Activated naive CD8-positive, alpha-beta T cell treated with anti-CD3 and anti-CD28 coated beads, Interleukin-2, amount 10 ng/mL, durations not matched to agents 7 days and 5 days (primary cell): ENCODE results near the gene AGER. TPM values are rescaled to one million over a fixed set of nuclear protein-coding genes. Genes with fewer than 3 reads are reported as not detected.
"Not testable (repeated sequence)": the region's sequence is repeated elsewhere in the genome, so short reads cannot be mapped to it uniquely, and the experiment has no call there.

Experiments
- ATAC-seq: fragments of 150-1000 bp; cut with Tn5 transposase; one replicate; pipeline ENCODE4 v1.10.0; 2021; ENCODE audit warnings: low read depth, moderate library complexity
- POLR2A ChIA-PET: fragments of 350-600 bp; sonication (Branson Sonifier 250); formaldehyde crosslinking; loops from one replicate; lab custom pipeline; 2021; ENCODE audit warnings: antibody characterized with exemption; lab: Charles Lee
- DNase-seq: peaks from one replicate; pipeline ENCODE4 v3.0.0; 2021
- H3K27ac Mint-ChIP-seq: one replicate; pipeline ENCODE4 v1.8.0; 2022; ENCODE audit warnings: mild to moderate bottlenecking, mixed read lengths
- H3K27me3 Mint-ChIP-seq: one replicate; pipeline ENCODE4 v1.8.0; 2022; ENCODE audit warnings: mild to moderate bottlenecking, moderate library complexity, mixed read lengths
- H3K36me3 Mint-ChIP-seq: one replicate; pipeline ENCODE4 v1.8.0; 2021; ENCODE audit warnings: mild to moderate bottlenecking, mixed read lengths
- H3K4me1 Mint-ChIP-seq: one replicate; pipeline ENCODE4 v1.8.0; 2021; ENCODE audit warnings: mixed read lengths
- H3K4me3 Mint-ChIP-seq: one replicate; pipeline ENCODE4 v1.8.0; 2022; ENCODE audit warnings: mild to moderate bottlenecking, moderate library complexity, mixed read lengths
- H3K9me3 Mint-ChIP-seq: one replicate; pipeline ENCODE4 v1.8.0; 2021; ENCODE audit warnings: mixed read lengths
- total RNA-seq, 2 experiments: library from RNA; stranded (reverse); gene quantifications; one replicate each; pipeline ENCODE4 v1.2.3, GENCODE V29; 2021

Gene AGER
- total RNA-seq, 2 experiments from 2014 or later, result 47.4 to 52.3 TPM

DNA sequence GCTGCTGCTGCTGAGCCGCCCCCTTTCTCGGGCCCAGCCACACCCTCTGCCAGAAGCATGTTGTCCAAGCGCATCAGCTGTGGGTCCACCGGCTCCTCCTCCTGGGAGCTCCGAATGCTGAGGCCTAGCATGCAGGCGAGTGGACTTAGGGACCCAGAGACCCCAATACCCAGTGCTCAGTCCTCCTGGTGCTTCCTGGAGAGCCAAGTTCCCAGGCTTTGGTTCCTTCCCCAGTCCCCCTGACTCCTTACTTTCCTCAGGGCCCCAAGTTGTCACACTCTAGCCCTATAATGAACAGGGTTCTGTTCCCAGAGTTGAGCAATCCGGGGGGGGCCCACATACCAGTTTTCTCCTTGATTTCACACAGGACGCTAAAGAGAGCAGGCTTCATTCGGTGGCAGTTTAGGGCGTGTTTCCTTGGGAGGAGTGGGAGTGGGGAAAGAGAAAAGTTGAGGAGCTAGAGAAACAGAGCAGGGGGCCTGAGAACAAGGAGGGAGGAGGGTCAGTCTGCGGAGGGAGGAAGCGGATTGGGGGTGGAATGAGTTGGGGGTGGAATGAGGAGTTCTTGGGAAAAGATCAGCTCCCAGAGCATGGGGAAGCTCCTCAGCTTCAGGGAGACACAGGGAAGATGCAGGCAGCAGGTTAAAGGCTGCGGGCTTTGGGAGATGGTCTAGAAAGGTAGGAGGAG, 4.5 kb upstream of the AGER start:
- POLR2A ChIA-PET, result interaction anchor here (0.8 to 5.7 kb wide), 2 partner anchors 8 to 9 kb away, joined by 3 to 61 read pairs; no protein-coding TSS in a partner anchor
- H3K27ac Mint-ChIP-seq, result peak overlapping the region; percentile 97
- no peaks in the 10 kb centered on the region for H3K27me3 Mint-ChIP-seq
- H3K4me3 Mint-ChIP-seq, result peak overlapping the region; percentile 98
- DNase-seq (no peak), ATAC-seq (no peak)
- peaks cover 31% of the 10 kb centered on the region for H3K4me1 Mint-ChIP-seq
- H3K36me3 Mint-ChIP-seq, result peaks cover 50% of the 10 kb centered on the region
- H3K9me3 Mint-ChIP-seq, result no peaks in the 10 kb centered on the region

- peak overlapping the region; percentile 98 for H3K4me3 Mint-ChIP-seq
- H3K9me3 Mint-ChIP-seq, DNase-seq, H3K27me3 Mint-ChIP-seq, ATAC-seq: not testable (repeated sequence)
- POLR2A ChIA-PET, result interaction anchor here (1.3 to 5.7 kb wide), 2 partner anchors 7 to 9 kb away, joined by 3 to 61 read pairs; partner anchors contain the start of gene RNF5
- peaks cover 29% of the 10 kb centered on the region for H3K4me1 Mint-ChIP-seq
- peaks cover 50% of the 10 kb centered on the region for H3K36me3 Mint-ChIP-seq
- H3K27ac Mint-ChIP-seq, result peak overlapping the region; percentile 83
These were observed 3.8 kb upstream of the AGER start for GRCh38 chr6:32187725-32188380.

DNA sequence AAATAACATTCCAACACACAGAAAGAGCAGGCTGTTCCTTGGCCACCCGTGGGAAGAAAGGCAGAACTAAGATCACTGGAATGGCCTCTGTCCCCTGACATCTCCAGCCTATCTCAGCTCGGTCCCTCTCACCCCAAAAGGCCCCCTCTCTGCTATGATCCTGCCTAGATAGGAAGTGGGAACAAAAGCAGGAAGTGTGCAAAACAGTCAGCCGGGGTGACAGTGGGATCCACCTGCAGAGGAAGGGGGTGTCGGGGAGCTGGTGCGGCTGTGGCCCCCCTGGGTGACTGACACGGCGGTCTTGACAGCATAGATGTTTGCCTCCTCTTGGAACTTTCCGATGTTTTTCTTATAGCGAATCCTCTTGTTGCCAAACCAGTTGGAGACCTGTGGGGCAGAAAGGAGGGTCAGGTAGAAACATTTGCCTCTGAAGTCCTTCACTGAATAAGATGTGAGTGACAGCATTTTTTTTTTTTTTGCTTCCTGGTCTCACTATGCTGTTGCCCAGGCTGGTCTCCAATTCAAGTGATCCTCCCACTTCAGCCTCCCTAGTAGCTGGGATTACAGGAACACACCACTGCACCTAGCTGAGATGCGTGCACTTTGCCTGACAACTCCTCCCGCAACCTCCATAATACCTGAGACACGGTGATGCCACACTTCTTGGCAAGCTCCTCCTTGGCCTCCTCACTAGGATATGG, 3.1 kb upstream of the AGER start:
- H3K27me3 Mint-ChIP-seq, result no peaks in the 10 kb centered on the region
- H3K4me3 Mint-ChIP-seq, result peak overlapping the region; percentile 69
- POLR2A ChIA-PET, result interaction anchor here (1.3 kb wide), 1 partner anchor 8 kb away, joined by 3 read pairs; the partner anchor contains the start of gene RNF5
- DNase-seq (no peak), ATAC-seq (no peak)
- H3K27ac Mint-ChIP-seq, result peak overlapping the region; percentile 83
- peaks cover 50% of the 10 kb centered on the region for H3K36me3 Mint-ChIP-seq
- no peaks in the 10 kb centered on the region for H3K9me3 Mint-ChIP-seq
- H3K4me1 Mint-ChIP-seq, result peaks cover 31% of the 10 kb centered on the region

DNA sequence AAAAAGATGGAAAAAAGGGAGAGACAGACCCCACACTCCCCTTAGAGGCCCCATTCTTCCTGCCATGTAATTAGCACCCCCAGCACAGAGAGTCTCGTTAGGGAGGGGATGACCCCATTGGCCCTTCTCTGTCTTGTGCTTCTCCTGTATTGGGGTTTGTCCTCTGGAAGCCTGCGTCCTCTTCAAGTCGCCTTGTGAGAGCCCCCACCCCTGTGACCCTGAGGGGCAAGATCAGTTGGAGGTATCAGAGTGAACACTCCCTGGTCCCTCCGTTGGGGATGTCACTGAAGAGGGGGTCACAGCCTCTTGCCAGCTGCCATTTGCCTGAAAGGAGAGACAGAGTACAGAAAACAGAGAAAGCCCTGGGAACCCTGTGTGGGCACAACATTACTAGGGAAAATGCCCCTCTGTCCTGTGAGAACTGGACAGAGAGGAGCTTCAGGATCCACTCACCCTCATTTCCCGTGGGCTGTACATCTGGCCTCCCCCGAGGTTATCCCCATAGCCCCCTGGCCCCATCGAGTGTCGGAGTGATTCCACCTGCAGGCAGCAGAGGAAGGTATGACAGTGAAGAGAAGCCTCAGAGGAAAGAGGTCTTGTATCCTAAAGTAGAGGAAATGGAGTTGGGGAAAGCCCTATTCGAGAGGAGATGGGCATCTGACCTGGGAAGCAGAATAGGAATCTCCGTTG, 2.2 kb upstream of the AGER start:
- H3K27me3 Mint-ChIP-seq, ATAC-seq, H3K9me3 Mint-ChIP-seq: not testable (repeated sequence)
- DNase-seq, result peak; percentile 24
- H3K4me1 Mint-ChIP-seq, result peaks cover 31% of the 10 kb centered on the region
- POLR2A ChIA-PET, result interaction anchor here (1.3 kb wide), 1 partner anchor 7 kb away, joined by 3 read pairs; the partner anchor contains the start of gene RNF5
- H3K27ac Mint-ChIP-seq, result peak overlapping the region; percentile 83
- H3K4me3 Mint-ChIP-seq, result peak overlapping the region; percentile 56
- H3K36me3 Mint-ChIP-seq, result peaks cover 42% of the 10 kb centered on the region

DNA sequence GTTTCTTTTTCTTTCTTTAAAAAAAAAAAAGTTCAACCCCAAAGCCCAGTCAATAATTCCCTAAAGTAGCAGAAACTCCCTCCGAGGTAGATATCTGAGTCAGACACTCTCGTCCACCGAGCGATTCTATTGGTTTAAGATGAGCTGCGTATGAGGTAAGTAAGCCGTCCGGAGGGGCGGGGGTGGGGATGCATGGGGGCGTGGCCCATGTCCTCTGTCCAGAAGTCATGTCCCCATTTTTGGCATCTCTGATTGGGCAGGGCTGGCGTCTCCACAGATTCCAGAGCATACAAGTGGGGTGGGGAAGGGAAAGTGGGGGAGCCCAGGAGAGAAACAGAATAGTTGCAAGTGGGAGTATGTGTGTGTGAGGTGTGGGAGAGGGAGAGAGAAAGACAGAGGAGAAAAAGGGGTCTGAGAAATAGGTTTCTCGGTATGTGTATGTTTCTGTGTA, 1.7 kb upstream of the AGER start:
- H3K27me3 Mint-ChIP-seq, ATAC-seq, H3K4me3 Mint-ChIP-seq, H3K9me3 Mint-ChIP-seq, POLR2A ChIA-PET: not testable (repeated sequence)
- peaks cover 32% of the 10 kb centered on the region for H3K4me1 Mint-ChIP-seq
- peaks cover 38% of the 10 kb centered on the region for H3K36me3 Mint-ChIP-seq
- peak overlapping the region; percentile 83 for H3K27ac Mint-ChIP-seq
- peak; percentile 15 for DNase-seq

GRCh38 chr6:32183483-32184083, 470 bp downstream of the AGER start:
- no peak for ATAC-seq
- H3K27ac Mint-ChIP-seq, result peak overlapping the region; percentile 16
- POLR2A ChIA-PET, result interaction anchor here (1.6 to 5.3 kb wide), 2 partner anchors 7 to 55 kb away, joined by 5 to 61 read pairs; partner anchors contain the start of genes ATF6B, GPSM3 and PBX2
- H3K27me3 Mint-ChIP-seq, result no peaks in the 10 kb centered on the region
- H3K4me3 Mint-ChIP-seq, result no peak overlapping the region
- H3K4me1 Mint-ChIP-seq, result peaks cover 39% of the 10 kb centered on the region
- DNase-seq, result peak; percentile 24
- H3K36me3 Mint-ChIP-seq, result peaks cover 37% of the 10 kb centered on the region
- no peaks in the 10 kb centered on the region for H3K9me3 Mint-ChIP-seq

- Mint-ChIP-seq H3K27me3 (no peaks in the 10 kb centered on the region), H3K4me3 (no peak overlapping the region), H3K9me3 (no peaks in the 10 kb centered on the region), H3K27ac (peak overlapping the region; percentile 16), H3K36me3 (peaks cover 36% of the 10 kb centered on the region), H3K4me1 (peaks cover 37% of the 10 kb centered on the region)
- DNase-seq (peak; percentile 22), ATAC-seq (no peak)
- POLR2A ChIA-PET, result interaction anchor here (0.6 to 5.3 kb wide), 4 partner anchors 8 to 789 kb away, joined by 3 to 61 read pairs (median 4); partner anchors contain the start of genes ATF6B, GPSM3 and PBX2
These were observed 1.0 kb downstream of the AGER start for GRCh38 chr6:32183030-32183429.

DNA sequence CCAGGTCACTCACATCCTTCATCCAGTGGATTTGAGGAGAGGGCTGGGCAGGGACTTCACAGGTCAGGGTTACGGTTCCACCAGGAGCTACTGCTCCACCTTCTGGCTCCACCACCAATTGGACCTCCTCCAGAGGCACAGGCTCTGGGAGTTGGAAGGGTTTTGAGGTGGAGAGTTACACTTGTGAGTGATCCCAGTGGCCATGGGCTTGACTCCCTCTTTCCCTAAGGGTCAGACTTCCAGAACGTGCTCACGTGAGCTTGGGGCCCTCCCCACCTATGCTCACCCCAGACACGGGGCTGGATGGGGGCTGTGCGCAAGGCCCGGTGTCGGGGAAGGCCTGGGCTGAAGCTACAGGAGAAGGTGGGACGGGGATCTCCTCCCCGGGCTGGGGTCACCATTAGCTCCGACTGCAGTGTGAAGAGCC, 1.5 kb downstream of the AGER start:
- POLR2A ChIA-PET, result interaction anchor here (0.6 to 5.3 kb wide), 4 partner anchors 8 to 789 kb away, joined by 3 to 61 read pairs (median 4); partner anchors contain the start of genes ATF6B, GPSM3 and PBX2
- no peaks in the 10 kb centered on the region for H3K27me3 Mint-ChIP-seq
- peaks cover 34% of the 10 kb centered on the region for H3K36me3 Mint-ChIP-seq
- no peak for ATAC-seq
- H3K4me3 Mint-ChIP-seq, result no peak overlapping the region
- peak; percentile 26 for DNase-seq
- no peaks in the 10 kb centered on the region for H3K9me3 Mint-ChIP-seq
- H3K4me1 Mint-ChIP-seq, result peaks cover 35% of the 10 kb centered on the region
- peak overlapping the region; percentile 53 for H3K27ac Mint-ChIP-seq

- H3K27me3 Mint-ChIP-seq, result no peaks in the 10 kb centered on the region
- POLR2A ChIA-PET, result interaction anchor here (0.9 to 5.3 kb wide), 4 partner anchors 9 to 790 kb away, joined by 3 to 61 read pairs (median 4); partner anchors contain the start of genes ATF6B, GPSM3 and PBX2
- DNase-seq (no peak), ATAC-seq (no peak)
- H3K4me3 Mint-ChIP-seq, result no peak overlapping the region
- H3K36me3 Mint-ChIP-seq, result peaks cover 29% of the 10 kb centered on the region
- H3K27ac Mint-ChIP-seq, result peak overlapping the region; percentile 53
- peaks cover 34% of the 10 kb centered on the region for H3K4me1 Mint-ChIP-seq
- H3K9me3 Mint-ChIP-seq, result no peaks in the 10 kb centered on the region
These were observed 2.0 kb downstream of the AGER start for GRCh38 chr6:32181915-32182529.

DNA sequence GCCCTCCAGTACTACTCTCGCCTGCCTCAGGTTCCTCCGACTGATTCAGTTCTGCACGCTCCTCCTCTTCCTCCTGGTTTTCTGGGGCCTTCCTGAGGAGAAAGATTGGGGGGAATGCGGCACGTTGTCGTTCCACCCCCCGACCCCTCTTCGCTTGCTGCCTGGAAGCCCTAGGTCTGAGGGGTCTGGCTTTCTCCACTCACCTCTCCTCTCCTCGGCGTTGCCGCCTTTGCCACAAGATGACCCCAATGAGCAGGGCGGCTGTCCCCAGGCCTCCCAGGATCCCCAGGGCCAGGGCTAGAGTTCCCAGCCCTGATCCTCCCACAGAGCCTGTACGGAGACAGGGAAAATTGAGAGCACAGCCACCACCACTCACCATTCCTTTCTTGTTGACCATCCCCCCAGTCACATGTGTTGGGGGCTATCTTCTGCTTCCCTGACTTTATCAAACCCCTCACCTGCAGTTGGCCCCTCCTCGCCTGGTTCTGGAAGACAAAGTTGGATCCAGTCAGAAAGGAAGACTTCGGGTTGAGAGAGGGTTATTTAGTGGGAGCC, 2.8 kb downstream of the AGER start:
- Mint-ChIP-seq H3K27ac (no peak overlapping the region), H3K4me1 (peaks cover 35% of the 10 kb centered on the region), H3K9me3 (no peaks in the 10 kb centered on the region), H3K36me3 (peaks cover 22% of the 10 kb centered on the region), H3K27me3 (no peaks in the 10 kb centered on the region), H3K4me3 (no peak overlapping the region)
- no peak for ATAC-seq
- no peak for DNase-seq
- POLR2A ChIA-PET, result interaction anchor here (1.3 to 5.3 kb wide), 2 partner anchors 10 to 14 kb away, joined by 3 to 61 read pairs; partner anchors contain the start of genes GPSM3 and PBX2

GRCh38 chr6:32179766-32180405, 4.2 kb downstream of the AGER start:
- H3K27ac Mint-ChIP-seq, result peak overlapping the region; percentile 52
- no peaks in the 10 kb centered on the region for H3K9me3 Mint-ChIP-seq
- DNase-seq, result no peak
- H3K4me1 Mint-ChIP-seq, result peaks cover 37% of the 10 kb centered on the region
- peaks cover 15% of the 10 kb centered on the region for H3K36me3 Mint-ChIP-seq
- no peaks in the 10 kb centered on the region for H3K27me3 Mint-ChIP-seq
- POLR2A ChIA-PET, result interaction anchor here (1.5 to 5.3 kb wide), 2 partner anchors 7 to 11 kb away, joined by 3 to 61 read pairs; partner anchors contain the start of genes GPSM3 and PBX2
- no peak for ATAC-seq
- peak overlapping the region; percentile 97 for H3K4me3 Mint-ChIP-seq
